Lung (tissue), 12 donors: Measurements from ENCODE around the gene DNHD1. TPM values are rescaled to one million over a fixed set of nuclear protein-coding genes. Genes with fewer than 3 reads are reported as not detected.
A peak's percentile ranks its signal among the peaks of the same experiment; 100 is the strongest.

Experiments used
- ATAC-seq: fragments of 200-7000 bp; cut with Tn5 transposase; one replicate; pipeline ENCODE4 v1.9.1; 2020; ENCODE audit warnings: moderate number of reproducible peaks; ENCODE audit not compliant: insufficient read depth, low FRiP score
- DNase-seq, 3 donors: peaks; one replicate each; pipeline ENCODE4 v3.0.0-alpha.2; 2013 to 2017
- H3K27ac ChIP-seq, 2 donors: one replicate each; pipeline ENCODE4 v1.5.1; 2013; ENCODE audit warnings: mild to moderate bottlenecking in 2 of 2, moderate library complexity in 2 of 2, control low read depth in 1 of 2, inconsistent platforms in 1 of 2, low read depth in 1 of 2, low read length in 1 of 2
- H3K27me3 ChIP-seq, 3 donors: one replicate each; pipeline ENCODE4 v1.5.1; 2013; ENCODE audit warnings: low read length in 2 of 3; ENCODE audit not compliant: control insufficient read depth in 3 of 3, insufficient read depth in 3 of 3
- H3K36me3 ChIP-seq, 4 donors: one replicate each; pipeline ENCODE4 v1.5.1; 2013; ENCODE audit warnings: low read length in 4 of 4, mild to moderate bottlenecking in 1 of 4, moderate library complexity in 1 of 4; ENCODE audit not compliant: control insufficient read depth in 4 of 4, insufficient read depth in 4 of 4
- H3K4me1 ChIP-seq, 5 donors: one replicate each; pipeline ENCODE4 v1.5.1; 2013; ENCODE audit warnings: low read length in 5 of 5, mild to moderate bottlenecking in 2 of 5, moderate library complexity in 1 of 5; ENCODE audit not compliant: control insufficient read depth in 5 of 5, insufficient read depth in 5 of 5
- H3K4me3 ChIP-seq: one replicate; pipeline ENCODE4 v1.5.1; 2013; ENCODE audit warnings: mild to moderate bottlenecking, control low read depth, moderate library complexity
- H3K9ac ChIP-seq, 2 donors: one replicate each; pipeline ENCODE4 v1.5.1; 2013; ENCODE audit warnings: low read length in 2 of 2, control low read depth in 1 of 2; ENCODE audit not compliant: insufficient read depth in 1 of 2
- H3K9me3 ChIP-seq, 4 donors: one replicate each; pipeline ENCODE4 v1.5.1; 2013; ENCODE audit warnings: low read length in 3 of 4, mild to moderate bottlenecking in 1 of 4, moderate library complexity in 1 of 4; ENCODE audit not compliant: control insufficient read depth in 4 of 4, insufficient read depth in 3 of 4
- WGBS, 2 donors: extraction: QIAGEN DNeasy Blood & Tissue Kit; methylation state at CpG; one replicate each; pipeline ENCODE4 v1.1.7; 2013; 5-methylcytosine and 5-hydroxymethylcytosine counted together
- polyA plus RNA-seq, 2 donors: library from polyadenylated mRNA; stranded (reverse); fragments of 200-250 nt; gene quantifications; one replicate each; pipeline ENCODE4 v1.2.1, GENCODE V29; 2013
- total RNA-seq, 2 donors: library from RNA; depleted of rRNA in 1 of 2; stranded (reverse); fragments of >200 nt in 1 of 2; gene quantifications; one replicate each; pipeline ENCODE4 v1.2.1, GENCODE V29; 2014 to 2021
- TF ChIP-seq, protein P1 (sequence below): IDR thresholded peaks from 2 replicates; pipeline ENCODE4 v1.5.1; 2012; ENCODE audit warnings: mild to moderate bottlenecking; ENCODE audit errors: control extremely low read depth, extremely low read depth
- donor health status: control.
- donor health status: control.
- donor health status: Bipolar disorder and iron deficiency.
- donor health status: healthy.
- donor health status: DM: yes; HTN: yes; CAD: no.

DNHD1 gene
- total and polyA plus RNA-seq, 4 donors: 4.5 to 15.6 (median 12.0) TPM

DNA sequence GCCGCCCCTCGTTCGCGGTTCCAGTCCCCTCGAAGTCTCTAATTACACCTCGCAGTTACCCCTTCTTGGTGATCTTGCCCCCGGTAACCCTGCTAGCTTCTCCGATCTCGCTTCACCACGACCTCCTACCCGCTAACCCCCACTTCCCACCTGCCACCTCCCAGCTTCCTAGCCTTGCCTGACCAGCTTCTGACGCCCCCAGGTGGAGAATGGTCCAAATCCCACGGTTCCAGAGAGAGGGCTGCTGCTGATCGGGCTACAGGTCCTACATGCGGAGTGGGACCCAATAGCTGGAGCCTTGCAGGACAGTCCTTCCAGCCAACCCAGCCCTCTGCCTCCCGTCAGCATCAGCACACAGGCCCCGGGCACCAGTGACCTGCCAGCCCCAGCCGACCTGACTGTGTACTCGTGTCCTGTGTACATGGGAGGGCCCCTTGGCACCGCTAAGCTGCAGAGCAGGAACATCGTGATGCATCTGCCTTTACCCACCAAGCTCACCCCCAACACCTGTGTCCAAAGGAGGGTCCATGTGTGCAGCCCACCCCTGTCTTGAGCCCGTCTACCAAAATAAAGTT lies 74.4 kb downstream of the DNHD1 start:
- 71 to 90% methylated on average over 22 of the region's 22 CpGs for WGBS, 2 donors
- TF ChIP-seq, protein P1, sequence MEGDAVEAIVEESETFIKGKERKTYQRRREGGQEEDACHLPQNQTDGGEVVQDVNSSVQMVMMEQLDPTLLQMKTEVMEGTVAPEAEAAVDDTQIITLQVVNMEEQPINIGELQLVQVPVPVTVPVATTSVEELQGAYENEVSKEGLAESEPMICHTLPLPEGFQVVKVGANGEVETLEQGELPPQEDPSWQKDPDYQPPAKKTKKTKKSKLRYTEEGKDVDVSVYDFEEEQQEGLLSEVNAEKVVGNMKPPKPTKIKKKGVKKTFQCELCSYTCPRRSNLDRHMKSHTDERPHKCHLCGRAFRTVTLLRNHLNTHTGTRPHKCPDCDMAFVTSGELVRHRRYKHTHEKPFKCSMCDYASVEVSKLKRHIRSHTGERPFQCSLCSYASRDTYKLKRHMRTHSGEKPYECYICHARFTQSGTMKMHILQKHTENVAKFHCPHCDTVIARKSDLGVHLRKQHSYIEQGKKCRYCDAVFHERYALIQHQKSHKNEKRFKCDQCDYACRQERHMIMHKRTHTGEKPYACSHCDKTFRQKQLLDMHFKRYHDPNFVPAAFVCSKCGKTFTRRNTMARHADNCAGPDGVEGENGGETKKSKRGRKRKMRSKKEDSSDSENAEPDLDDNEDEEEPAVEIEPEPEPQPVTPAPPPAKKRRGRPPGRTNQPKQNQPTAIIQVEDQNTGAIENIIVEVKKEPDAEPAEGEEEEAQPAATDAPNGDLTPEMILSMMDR: no peak
- Histone ChIP-seq H3K9ac (no peak overlapping the region), H3K27ac (no peak overlapping the region), H3K4me1 (peaks cover 4 to 24% (median 7%) of the 10 kb centered on the region in 5 donors), H3K27me3 (peaks cover 0 to 5% (median 0%) of the 10 kb centered on the region in 3 donors), H3K36me3 (peaks cover 0 to 1% (median 0%) of the 10 kb centered on the region in 4 donors), H3K9me3 (no peaks in the 10 kb centered on the region), H3K4me3 (no peak overlapping the region)
- DNase-seq (no peak), ATAC-seq (no peak)

DNA sequence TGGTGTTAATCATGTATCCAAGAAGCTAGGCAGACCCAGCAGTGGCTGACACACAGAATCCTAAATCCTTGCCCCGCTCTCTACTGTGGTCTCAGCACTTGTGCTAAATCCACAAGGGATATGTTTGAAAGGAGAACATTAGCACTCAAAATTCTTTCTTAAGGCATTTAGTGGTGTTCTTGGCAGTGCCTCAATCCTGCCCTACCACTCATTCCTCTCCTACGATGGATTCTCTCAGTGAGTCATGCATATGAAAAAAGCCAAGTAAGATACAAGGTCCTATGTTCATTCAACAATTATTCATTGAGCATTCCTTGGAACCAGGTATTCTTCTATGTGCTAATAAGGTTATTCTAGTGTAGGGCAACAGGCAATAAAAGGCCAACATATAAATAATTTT lies 75.1 kb downstream of the DNHD1 start:
- H3K9ac ChIP-seq: no peak overlapping the region
- no peak overlapping the region for H3K4me3 ChIP-seq
- peaks cover 7 to 31% (median 7%) of the 10 kb centered on the region in 5 donors for H3K4me1 ChIP-seq
- no peaks in the 10 kb centered on the region for H3K36me3 ChIP-seq
- WGBS, 2 donors: 76 to 85% methylated on average over 2 of the region's 2 CpGs
- ATAC-seq (no peak), DNase-seq (peak in 1 of 3 donors; percentile 32)
- H3K27me3 ChIP-seq: peaks cover 0 to 5% (median 0%) of the 10 kb centered on the region in 3 donors
- TF ChIP-seq, protein P1: no peak
- H3K9me3 ChIP-seq: no peaks in the 10 kb centered on the region
- H3K27ac ChIP-seq: no peak overlapping the region

DNA sequence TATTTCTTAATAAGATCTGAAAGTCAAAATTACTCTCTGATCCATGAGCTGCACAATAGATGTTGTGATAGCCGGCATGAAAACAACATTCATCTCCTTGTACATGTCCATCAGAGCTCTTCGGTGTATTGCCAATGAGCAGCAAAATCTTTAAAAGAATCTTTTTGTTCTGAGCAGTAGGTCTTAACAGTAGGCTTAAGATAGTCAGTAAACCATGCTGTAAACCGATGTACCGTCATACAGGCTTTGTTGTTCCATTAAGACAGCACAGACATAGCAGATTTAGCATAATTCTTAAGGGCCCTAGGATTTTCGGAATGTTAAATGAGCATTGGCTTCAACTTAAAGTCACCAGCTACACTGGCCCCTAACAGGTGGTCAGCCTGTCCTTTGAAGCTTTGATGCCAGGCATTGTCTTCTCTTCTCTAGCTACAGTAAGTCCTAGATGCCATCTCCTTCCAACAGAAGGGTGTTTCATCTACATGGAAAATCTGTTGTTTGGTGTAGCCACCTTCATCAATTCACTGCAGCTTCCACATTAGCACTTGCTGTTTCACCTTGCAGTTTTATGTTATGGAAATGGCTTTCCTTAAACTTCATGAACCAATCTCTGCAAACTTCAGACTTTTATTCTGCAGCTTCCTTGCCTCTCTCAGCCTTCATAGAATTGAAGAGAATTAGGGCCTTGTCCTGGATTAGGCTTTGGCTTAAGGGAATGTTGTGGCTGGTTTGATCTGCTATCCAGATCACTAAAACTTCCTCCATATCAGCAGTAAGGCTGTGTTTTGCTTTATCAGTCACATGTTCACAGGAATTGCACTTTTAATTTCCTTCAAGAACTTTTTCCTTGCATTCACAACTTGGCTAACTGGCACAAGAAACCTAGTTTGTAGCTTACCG lies 78.0 kb downstream of the DNHD1 start:
- H3K9ac ChIP-seq: no peak overlapping the region
- 93 to 96% methylated on average over 6 of the region's 6 CpGs for WGBS, 2 donors
- no peaks in the 10 kb centered on the region for H3K9me3 ChIP-seq
- H3K27me3 ChIP-seq: peaks cover 0 to 5% (median 0%) of the 10 kb centered on the region in 3 donors
- H3K4me1 ChIP-seq: peaks cover 0 to 27% (median 3%) of the 10 kb centered on the region in 5 donors
- no peak overlapping the region for H3K4me3 ChIP-seq
- TF ChIP-seq, protein P1: no peak
- H3K27ac ChIP-seq: no peak overlapping the region
- DNase-seq: no peak
- no peaks in the 10 kb centered on the region for H3K36me3 ChIP-seq
- no peak for ATAC-seq
